GM11168 (cell line): Measurements from ENCODE around the gene SEPHS2.
"Not testable (repeated sequence)": the region's sequence is repeated elsewhere in the genome, so short reads cannot be mapped to it uniquely, and the experiment has no call there.

Experiments
- in situ Hi-C: fragments of 300-500 bp; cut with MboI; formaldehyde crosslinking; loops from one replicate; pipeline ENCODE4 v1.12.0; 2022; ENCODE audit warnings: low sequenced_read_pairs; ENCODE audit not compliant: unreplicated experiment

SEPHS2 gene

DNA sequence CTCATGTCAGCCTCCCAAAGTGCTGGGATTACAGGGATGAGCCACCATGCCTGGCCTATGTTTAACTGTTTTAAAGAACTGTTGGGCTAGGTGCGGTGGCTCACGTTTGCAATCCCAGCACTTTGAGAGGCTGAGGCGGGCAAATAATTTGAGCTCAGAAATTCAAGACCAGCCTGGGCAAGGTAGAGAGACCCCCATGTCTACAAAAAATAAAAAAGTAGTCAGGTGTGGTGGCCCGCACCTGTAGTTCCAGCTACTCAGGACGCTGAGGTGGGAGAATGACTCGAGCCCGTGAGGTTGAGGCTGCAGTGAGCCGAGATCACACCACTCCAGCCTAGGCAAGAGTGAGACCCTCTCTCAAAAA is 24.9 kb upstream of the SEPHS2 start:
- in situ Hi-C loops = no loop called here

GRCh38 chr16:30470170-30470512 is 24.5 kb upstream of the SEPHS2 start:
- in situ Hi-C loops = no loop called here

- in situ Hi-C loops = no loop called here
These were observed 18.4 kb upstream of the SEPHS2 start for GRCh38 chr16:30464078-30464477.

DNA sequence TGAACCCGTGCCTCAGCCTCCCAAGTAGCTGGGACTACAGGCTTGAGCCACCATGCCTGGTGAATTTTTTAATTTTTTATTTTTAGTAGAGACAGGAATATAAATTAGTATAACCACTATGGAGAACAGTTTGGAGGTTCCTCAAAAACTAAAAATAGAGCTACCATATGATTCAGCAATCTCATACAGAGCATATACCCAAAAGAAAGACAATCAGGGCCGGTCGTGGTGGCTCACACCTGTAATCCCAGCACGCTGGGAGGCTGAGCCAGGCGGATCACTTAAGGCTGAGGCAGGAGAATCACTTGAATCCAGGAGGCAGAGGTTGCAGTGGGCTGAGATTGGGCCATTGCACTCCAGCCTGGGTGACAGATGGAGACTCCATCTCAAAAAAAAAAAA is 15.8 kb upstream of the SEPHS2 start:
- in situ Hi-C loops = not testable (repeated sequence)

GRCh38 chr16:30459456-30459855 is 13.8 kb upstream of the SEPHS2 start:
- in situ Hi-C loops = no loop called here

- in situ Hi-C loops = no loop called here
These were observed 13.1 kb upstream of the SEPHS2 start for GRCh38 chr16:30458561-30459394.

- in situ Hi-C loops = no loop called here
These were observed 12.3 kb upstream of the SEPHS2 start for GRCh38 chr16:30457743-30458560.

GRCh38 chr16:30457256-30457655 is 11.6 kb upstream of the SEPHS2 start:
- in situ Hi-C loops = no loop called here

GRCh38 chr16:30456302-30456701 is 10.6 kb upstream of the SEPHS2 start:
- in situ Hi-C loops = no loop called here

GRCh38 chr16:30452709-30453580 is 7.3 kb upstream of the SEPHS2 start:
- in situ Hi-C loops = not testable (repeated sequence)

DNA sequence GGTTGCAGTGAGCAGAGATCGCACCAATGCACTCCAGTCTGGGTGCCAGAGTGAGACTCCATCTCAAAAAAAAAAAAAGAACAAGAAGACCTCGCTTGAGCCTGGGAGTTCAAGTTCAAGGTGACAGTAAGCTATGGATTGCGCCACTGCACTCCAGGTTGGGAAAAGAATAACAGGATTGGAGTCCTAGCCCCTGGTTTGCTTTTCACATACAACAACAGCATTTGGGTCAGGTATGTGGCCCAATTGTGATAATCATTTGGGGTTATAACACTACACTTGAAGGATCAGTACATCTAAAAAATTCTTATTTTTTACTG is 3.4 kb upstream of the SEPHS2 start:
- in situ Hi-C loops = no loop called here

- in situ Hi-C loops = no loop called here
These were observed 2.0 kb upstream of the SEPHS2 start for GRCh38 chr16:30447512-30448226.

- in situ Hi-C loops = no loop called here
These were observed 525 bp upstream of the SEPHS2 start for GRCh38 chr16:30446203-30446595.

DNA sequence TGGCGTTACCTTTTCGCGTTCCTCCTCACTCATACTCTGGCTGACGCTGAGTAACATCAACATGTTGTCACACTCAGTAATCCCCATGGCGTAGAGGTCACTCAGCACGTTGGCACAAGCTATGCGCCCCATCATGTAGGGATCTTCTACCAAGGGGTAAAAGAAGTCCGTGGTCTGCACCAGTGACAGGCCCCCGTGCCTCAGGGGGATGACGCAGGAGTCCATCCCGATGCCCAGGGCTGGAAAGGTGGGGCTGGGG is 596 bp downstream of the SEPHS2 start:
- in situ Hi-C loops = no loop called here

DNA sequence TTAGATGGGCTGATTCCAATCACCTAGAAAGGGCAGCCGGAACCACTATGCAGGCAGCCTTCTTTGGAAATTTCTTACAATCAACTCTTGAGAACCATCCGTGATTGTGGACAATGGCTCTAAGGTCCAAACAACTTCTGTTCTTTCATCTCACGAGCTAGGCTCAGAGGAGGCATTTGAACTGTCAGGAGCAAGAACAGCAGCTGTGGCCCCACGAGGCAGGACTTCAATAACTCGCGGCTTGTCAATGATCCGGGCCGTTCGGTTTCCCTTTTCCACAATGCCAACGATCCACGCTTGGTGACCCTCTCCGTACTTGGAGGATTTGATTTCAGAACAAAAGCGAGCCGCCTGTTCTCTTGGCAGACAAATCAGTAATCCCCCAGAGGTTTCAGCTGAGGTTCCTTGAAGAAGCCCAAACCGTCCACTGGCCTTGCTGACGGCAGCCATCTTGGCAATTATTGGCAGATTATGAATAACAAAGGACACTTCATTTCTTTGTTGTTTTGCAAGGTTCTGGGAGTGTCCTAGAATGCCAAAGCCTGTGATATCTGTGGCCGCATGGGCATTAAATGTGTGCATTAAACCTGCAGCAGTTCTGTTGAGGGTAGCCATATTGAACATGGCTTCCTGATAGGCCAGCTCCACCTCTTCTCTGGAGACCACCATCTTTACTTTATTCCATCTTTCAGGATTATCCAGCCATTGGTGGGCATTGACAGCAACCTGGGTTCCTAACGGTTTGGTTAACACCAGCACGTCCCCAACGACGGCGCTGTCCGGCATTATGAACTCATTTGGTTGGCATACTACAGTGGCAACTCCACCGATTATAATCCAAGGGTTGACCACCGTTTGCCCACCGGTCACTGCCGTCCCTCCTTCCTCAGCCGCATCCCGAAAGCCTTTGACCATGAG is 1.2 kb downstream of the SEPHS2 start:
- in situ Hi-C loops = no loop called here

GRCh38 chr16:30443631-30444030 is 2.0 kb downstream of the SEPHS2 start:
- in situ Hi-C loops = no loop called here

DNA sequence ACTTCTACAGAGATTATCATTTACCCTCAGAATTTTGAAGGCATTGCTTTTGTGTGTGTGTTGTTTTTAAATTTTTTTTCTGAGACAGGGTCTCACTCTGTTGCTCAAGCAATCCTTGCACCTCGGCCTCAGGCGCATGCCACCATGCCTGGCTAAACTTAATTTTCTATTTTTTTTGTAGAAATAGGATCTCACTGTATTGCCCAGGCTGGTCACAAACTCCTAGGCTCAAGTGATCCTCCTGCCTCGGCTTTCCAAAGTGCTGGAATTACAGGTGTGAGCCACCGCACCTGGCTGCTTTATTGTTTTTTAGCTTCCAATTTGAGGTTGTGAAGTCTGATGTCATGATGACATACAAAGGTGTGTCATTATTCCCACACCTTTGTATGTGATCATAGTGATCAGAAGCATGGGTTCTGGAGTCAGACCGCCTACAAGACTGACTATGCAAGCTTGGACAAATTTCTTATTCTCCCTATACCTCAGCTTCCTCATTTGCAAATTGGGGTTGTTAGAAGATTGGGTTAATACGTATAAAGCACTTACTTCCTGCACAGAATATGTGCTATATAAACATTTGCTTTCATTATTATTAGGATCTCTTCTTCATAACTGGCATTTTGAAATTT is 5.8 kb downstream of the SEPHS2 start:
- in situ Hi-C loops = loop anchor here (10.0 kb wide), 1 partner anchor 185 kb away; no protein-coding TSS in a partner anchor

DNA sequence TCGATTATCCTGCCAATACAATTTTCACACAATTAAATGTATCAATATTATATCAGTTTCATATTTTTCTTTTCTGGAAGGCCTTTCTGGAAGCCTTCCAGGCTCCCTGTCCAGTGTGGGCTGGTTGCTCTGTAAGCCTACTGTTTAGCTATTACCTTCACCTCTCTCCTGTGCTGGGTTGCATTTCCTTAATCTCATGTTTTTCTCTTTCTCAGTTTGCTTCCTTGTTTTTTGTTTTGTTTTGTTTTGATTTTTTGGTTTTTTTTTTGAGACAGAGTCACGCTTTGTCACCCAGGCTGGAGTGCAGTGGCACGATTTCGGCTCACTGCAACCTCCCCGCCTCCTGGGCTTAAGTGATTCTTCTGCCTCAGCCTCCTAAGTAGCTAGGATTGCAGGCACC is 6.8 kb downstream of the SEPHS2 start:
- in situ Hi-C loops = loop anchor here (10.0 kb wide), 1 partner anchor 186 kb away; no protein-coding TSS in a partner anchor

DNA sequence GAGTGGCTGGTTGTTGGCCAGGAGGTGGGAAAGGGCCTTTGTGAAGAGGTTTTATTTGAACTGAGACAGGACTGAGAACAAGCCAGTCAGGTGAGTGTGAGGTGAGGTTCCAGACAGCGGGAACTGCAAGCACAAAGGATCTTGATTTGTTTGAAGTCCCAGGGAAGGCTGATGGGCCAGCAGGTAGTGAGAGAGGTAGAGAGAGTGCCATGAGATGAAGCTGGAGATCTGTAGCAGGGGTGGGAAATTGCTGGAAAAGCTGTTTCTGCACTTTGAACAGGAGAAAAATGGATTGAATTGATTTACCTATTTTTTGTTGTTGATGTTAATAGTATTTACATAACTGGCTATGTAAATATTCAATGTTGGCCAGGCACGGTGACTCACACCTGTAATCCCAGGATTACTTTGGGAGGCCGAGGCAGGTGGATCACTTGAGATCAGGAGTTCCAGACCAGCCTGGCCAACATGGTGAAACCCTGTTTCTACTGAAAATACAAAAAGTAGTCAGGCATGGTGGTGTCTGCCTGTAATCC is 8.1 kb downstream of the SEPHS2 start:
- in situ Hi-C loops = loop anchor here (10.0 kb wide), 1 partner anchor 187 kb away; no protein-coding TSS in a partner anchor
